A549 (cell line): ENCODE measurements around the gene TFG. TPM values are rescaled to one million over a fixed set of nuclear protein-coding genes. Genes with fewer than 3 reads are reported as not detected.

Experiments
- ATAC-seq, 2 experiments: fragments of 200-7000 bp in 1 of 2; fragments of >200 bp in 1 of 2; cut with Nextera tagmentation in 1 of 2; cut with Tn5 transposase in 1 of 2; 3 replicates each; pipeline versions ENCODE4 v1.8.0 to v1.9.1; 2018 to 2020; ENCODE audit warnings: mild to moderate bottlenecking in 1 of 2, moderate library complexity in 1 of 2
- CTCF ChIA-PET: fragments of 300-600 bp; sonication (Branson Sonifier 250); formaldehyde crosslinking; extraction: SDS; loops from one replicate; lab custom pipeline; 2021; ENCODE audit warnings: antibody characterized with exemption, inconsistent platforms; lab: Yijun Ruan, JAX
- POLR2A ChIA-PET: fragments of 350-600 bp; formaldehyde crosslinking; extraction: SDS; loops from one replicate; lab custom pipeline; 2021; ENCODE audit warnings: antibody characterized with exemption, inconsistent platforms; lab: Yijun Ruan, JAX
- DNase-seq, 2 experiments: peaks; one replicate each; pipeline versions ENCODE4 v3.0.0 to v3.0.0-alpha.2; 2011 to 2016; ENCODE audit warnings: low read depth in 1 of 2, low spot score in 1 of 2
- FAIRE-seq: peaks from 2 replicates; lab custom pipeline; 2011; peaks lifted over from hg19 to GRCh38; lab: Jason Lieb, UNC
- H3K27ac ChIP-seq, 2 experiments: fragments of >200 bp; sonication (Bioruptor Twin); formaldehyde crosslinking; 3 replicates each; pipeline ENCODE4 v1.5.1; 2016 to 2017
- H3K4me1 ChIP-seq: fragments of >200 bp; sonication (Bioruptor Twin); formaldehyde crosslinking; 3 replicates; pipeline ENCODE4 v1.6.1; 2016
- H3K4me2 ChIP-seq: fragments of >200 bp; sonication (Bioruptor Twin); formaldehyde crosslinking; 3 replicates; pipeline ENCODE4 v1.6.1; 2016
- H3K4me3 ChIP-seq: fragments of >200 bp; sonication (Bioruptor Twin); formaldehyde crosslinking; 3 replicates; pipeline ENCODE4 v1.5.1; 2016
- H3K9me3 ChIP-seq: fragments of >200 bp; sonication (Bioruptor Twin); formaldehyde crosslinking; 3 replicates; pipeline ENCODE4 v1.6.1; 2016
- BCL3 ChIP-seq: fragments of >200 bp; sonication (Bioruptor Twin); formaldehyde crosslinking; IDR thresholded peaks from 3 replicates; pipeline ENCODE4 v1.6.1; 2016
- BHLHE40 ChIP-seq: IDR thresholded peaks from 2 replicates; pipeline ENCODE4 v1.6.1; 2012; ENCODE audit warnings: low read depth, low read length, inconsistent platforms
- CTCF ChIP-seq: fragments of >200 bp; sonication (Bioruptor Twin); formaldehyde crosslinking; IDR thresholded peaks from 3 replicates; pipeline ENCODE4 v1.5.1; 2016
- EP300 ChIP-seq, 2 experiments: fragments of >200 bp; sonication (Bioruptor Twin); formaldehyde crosslinking; IDR thresholded peaks; 2 replicates in 1 of 2; 3 replicates in 1 of 2; pipeline ENCODE4 v1.6.1; 2016 to 2017
- FOSL2 ChIP-seq, 2 experiments: fragments of 450-650 bp in 1 of 2; fragments of >200 bp in 1 of 2; sonication (Bioruptor Twin) in 1 of 2; formaldehyde crosslinking; IDR thresholded peaks; 2 replicates each; pipeline versions ENCODE4 v1.5.0 to v1.6.1; 2016 to 2020; ENCODE audit warnings: mild to moderate bottlenecking in 1 of 2, moderate library complexity in 1 of 2
- HDAC2 ChIP-seq: fragments of 200-600 bp; sonication (generic); IDR thresholded peaks from 2 replicates; pipeline ENCODE4 v1.6.1; 2016
- HMGXB4 ChIP-seq: fragments of 250-450 bp; sonication (Bioruptor Pico); IDR thresholded peaks from 2 replicates; pipeline ENCODE4 v1.5.0; 2021; ENCODE audit warnings: mild to moderate bottlenecking, moderate library complexity, borderline replicate concordance
- HOXB13 ChIP-seq: fragments of 250-450 bp; sonication (Bioruptor Pico); IDR thresholded peaks from 2 replicates; pipeline ENCODE4 v1.5.0; 2020; ENCODE audit warnings: low read depth, mild to moderate bottlenecking, moderate library complexity
- MAX ChIP-seq: IDR thresholded peaks from 2 replicates; pipeline ENCODE4 v1.6.1; 2012
- MAZ ChIP-seq: fragments of 150-350 bp; IDR thresholded peaks from 2 replicates; pipeline ENCODE4 v1.6.1; 2014; ENCODE audit warnings: antibody characterized with exemption, low read depth, low read length, borderline replicate concordance
- MYC ChIP-seq: IDR thresholded peaks from 2 replicates; pipeline ENCODE4 v1.6.1; 2012; ENCODE audit warnings: mild to moderate bottlenecking, inconsistent platforms, low read length, improper control_type of control experiment, borderline replicate concordance
- NR3C1 ChIP-seq: fragments of >200 bp; sonication (Bioruptor Twin); formaldehyde crosslinking; IDR thresholded peaks from 3 replicates; pipeline ENCODE4 v1.6.1; 2017
- PBX3 ChIP-seq: IDR thresholded peaks from 2 replicates; pipeline ENCODE4 v1.6.1; 2012
- RARB ChIP-seq: fragments of 250-450 bp; sonication (Bioruptor Pico); IDR thresholded peaks from 2 replicates; pipeline ENCODE4 v1.8.0; 2021; ENCODE audit warnings: mild to moderate bottlenecking, moderate library complexity
- REST ChIP-seq: fragments of 200-600 bp; sonication (generic); IDR thresholded peaks from 2 replicates; pipeline ENCODE4 v1.6.1; 2016; ENCODE audit warnings: antibody characterized with exemption, mild to moderate bottlenecking, moderate library complexity
- RNF2 ChIP-seq: fragments of 200-600 bp; sonication (generic); IDR thresholded peaks from 2 replicates; pipeline ENCODE4 v1.6.1; 2016; ENCODE audit warnings: low read depth, mild to moderate bottlenecking, antibody characterized with exemption, moderate library complexity, borderline replicate concordance
- TP53 ChIP-seq: fragments of 250-450 bp; sonication (Bioruptor Pico); IDR thresholded peaks from 2 replicates; pipeline ENCODE4 v1.5.0; 2021; ENCODE audit warnings: mild to moderate bottlenecking, moderate library complexity
- USF2 ChIP-seq: fragments of 450-650 bp; IDR thresholded peaks from 2 replicates; pipeline ENCODE4 v1.6.1; 2014; ENCODE audit warnings: antibody characterized with exemption
- ZNF302 ChIP-seq: fragments of 250-450 bp; sonication (Bioruptor Pico); IDR thresholded peaks from 2 replicates; pipeline ENCODE4 v1.9.0; 2021; ENCODE audit warnings: inconsistent platforms, mild to moderate bottlenecking, moderate library complexity
- WGBS: methylation state at CpG from one replicate; pipeline ENCODE4 v1.1.6; 2017; ENCODE audit errors: missing lambda C conversion rate; 5-methylcytosine and 5-hydroxymethylcytosine counted together
- polyA plus RNA-seq, 4 experiments: library from polyadenylated mRNA; depleted of rRNA in 3 of 4; stranded (reverse); fragments of >200 nt; fragmentation: RNase III in 1 of 4; extraction: RNeasy Plus Mini Kit Qiagen cat#74134 plus additional on column Dnase treatment in 1 of 4; gene quantifications; 2 replicates in 3 of 4; 3 replicates in 1 of 4; pipeline ENCODE4 v1.2.3, GENCODE V29; 2011 to 2017

TFG gene
- polyA plus RNA-seq, 2 of the 4 experiments (the other 2 are of a cell fraction), result 135 to 153 TPM

GRCh38 chr3:100697172-100697571 is 12.1 kb upstream of the TFG start (continued):
- TF ChIP-seq CTCF (no peak), PBX3 (no peak)

GRCh38 chr3:100697723-100698285 is 11.5 kb upstream of the TFG start:
- ATAC-seq, result no peak; a peak in 2 of 6 replicates
- no peak for TF ChIP-seq HMGXB4
- TF ChIP-seq MAX, result no peak
- TF ChIP-seq FOSL2 (IDR thresholded peaks at IDR 0.05), result no peak
- no peak for TF ChIP-seq FOSL2 (CRISPR knock-in tag; IDR thresholded peaks at IDR 0.05)
- no peak for TF ChIP-seq RNF2
- no peak for TF ChIP-seq MYC
- TF ChIP-seq NR3C1, result no peak
- TF ChIP-seq BCL3, result no peak
- TF ChIP-seq TP53 (CRISPR knock-in tag), result no peak
- TF ChIP-seq EP300 (IDR thresholded peaks at IDR 0.05), result no peak
- no peak for TF ChIP-seq PBX3
- TF ChIP-seq RARB (CRISPR knock-in tag), result no peak
- no peak for TF ChIP-seq MAZ
- no peak for TF ChIP-seq ZNF302 (CRISPR knock-in tag)
- TF ChIP-seq, all 56 proteins: peak for 0

GRCh38 chr3:100698736-100699135 is 10.6 kb upstream of the TFG start:
- no peak overlapping the region for H3K4me2 ChIP-seq
- no peak for ATAC-seq
- no peak overlapping the region for H3K4me3 ChIP-seq
- no peak for FAIRE-seq
- H3K9me3 ChIP-seq, result no peaks in the 10 kb centered on the region
- no peaks in the 10 kb centered on the region for H3K4me1 ChIP-seq
- POLR2A ChIA-PET, result interaction anchor here (1.0 kb wide), 1 partner anchor 10 kb away, joined by 3 read pairs; no protein-coding TSS in a partner anchor
- DNase-seq, result no peak
- CTCF ChIA-PET, result interaction anchor here (1.3 kb wide), 1 partner anchor 40 kb away, joined by 4 read pairs; no protein-coding TSS in a partner anchor
- WGBS, result 54% methylated on average over 3 of the region's 3 CpGs
- H3K27ac ChIP-seq, result no peak overlapping the region
- TF ChIP-seq REST (no peak), USF2 (no peak), HOXB13 (CRISPR knock-in tag) (no peak), FOSL2 (IDR thresholded peaks at IDR 0.05) (no peak), FOSL2 (CRISPR knock-in tag; IDR thresholded peaks at IDR 0.05) (no peak), HDAC2 (no peak), TP53 (CRISPR knock-in tag) (no peak), BHLHE40 (no peak), MAX (no peak)

More at GRCh38 chr3:100697723-100698285, 11.5 kb upstream of the TFG start:
- WGBS, result 68% methylated on average over 5 of the region's 5 CpGs
- Histone ChIP-seq H3K4me3 (no peak overlapping the region), H3K9me3 (no peaks in the 10 kb centered on the region), H3K27ac (no peak overlapping the region), H3K4me2 (no peak overlapping the region), H3K4me1 (no peaks in the 10 kb centered on the region)
- no peak for FAIRE-seq
- POLR2A ChIA-PET, result interaction anchor here (1.1 kb wide), 1 partner anchor 11 kb away, joined by 3 read pairs; no protein-coding TSS in a partner anchor
- no peak for DNase-seq
- CTCF ChIA-PET, result interaction anchor here (0.8 kb wide), 1 partner anchor 9 kb away, joined by 3 read pairs; no protein-coding TSS in a partner anchor
